H9 (cell line): Measurements from ENCODE around the gene HUS1B. TPM values are rescaled to one million over a fixed set of nuclear protein-coding genes. Genes with fewer than 3 reads are reported as not detected.

Experiments
- DNase-seq: peaks from one replicate; pipeline ENCODE4 v3.0.0-alpha.2; 2017
- H2AFZ ChIP-seq: one replicate; pipeline ENCODE4 v1.6.1; 2013; ENCODE audit warnings: mild to moderate bottlenecking, low read length, control low read depth, moderate library complexity
- H2AK5ac ChIP-seq: 2 replicates; pipeline ENCODE4 v1.6.1; 2013; ENCODE audit warnings: low read length, control low read depth, mixed read lengths; ENCODE audit not compliant: insufficient read length
- H2BK120ac ChIP-seq: one replicate; pipeline ENCODE4 v1.6.1; 2013; ENCODE audit warnings: low read depth, mild to moderate bottlenecking, low read length, control low read depth, inconsistent platforms; ENCODE audit not compliant: poor library complexity, severe bottlenecking
- H2BK12ac ChIP-seq: 2 replicates; pipeline ENCODE4 v1.6.1; 2013; ENCODE audit warnings: low read length, control low read depth, mixed read lengths, low read depth; ENCODE audit not compliant: insufficient read length
- H2BK15ac ChIP-seq: 2 replicates; pipeline ENCODE4 v1.6.1; 2013; ENCODE audit warnings: low read depth, low read length, control low read depth
- H2BK20ac ChIP-seq: one replicate; pipeline ENCODE4 v1.6.1; 2013; ENCODE audit warnings: low read depth, mild to moderate bottlenecking, low read length, control low read depth, inconsistent platforms; ENCODE audit not compliant: poor library complexity, severe bottlenecking
- H2BK5ac ChIP-seq: 2 replicates; pipeline ENCODE4 v1.6.1; 2013; ENCODE audit warnings: low read length, control low read depth, mixed read lengths; ENCODE audit not compliant: insufficient read length
- H3K14ac ChIP-seq: 2 replicates; pipeline ENCODE4 v1.6.1; 2013; ENCODE audit warnings: low read length, control low read depth; ENCODE audit not compliant: insufficient read depth
- H3K18ac ChIP-seq: 2 replicates; pipeline ENCODE4 v1.6.1; 2013; ENCODE audit warnings: low read depth, mild to moderate bottlenecking, mixed read lengths, low read length, control low read depth; ENCODE audit not compliant: insufficient read length
- H3K23ac ChIP-seq: 2 replicates; pipeline ENCODE4 v1.6.1; 2013; ENCODE audit warnings: low read length, control low read depth, mixed read lengths, low read depth; ENCODE audit not compliant: insufficient read length
- H3K23me2 ChIP-seq: 2 replicates; pipeline ENCODE4 v1.6.1; 2013; ENCODE audit warnings: low read depth, mild to moderate bottlenecking, mixed read lengths, low read length, control low read depth; ENCODE audit not compliant: insufficient read length, poor library complexity, severe bottlenecking
- H3K27ac ChIP-seq: 2 replicates; pipeline ENCODE4 v1.5.1; 2013; ENCODE audit warnings: low read length, control low read depth, mixed read lengths, low read depth; ENCODE audit not compliant: insufficient read length
- H3K27me3 ChIP-seq: 2 replicates; pipeline ENCODE4 v1.6.1; 2013; ENCODE audit warnings: low read length, control low read depth, inconsistent platforms; ENCODE audit not compliant: insufficient read depth
- H3K4ac ChIP-seq: 2 replicates; pipeline ENCODE4 v1.6.1; 2013; ENCODE audit warnings: low read depth, mild to moderate bottlenecking, control low read depth, inconsistent platforms, low read length, moderate library complexity
- H3K4me1 ChIP-seq: 2 replicates; pipeline ENCODE4 v1.6.1; 2013; ENCODE audit warnings: low read length, control low read depth, inconsistent platforms; ENCODE audit not compliant: insufficient read depth
- H3K4me2 ChIP-seq: 2 replicates; pipeline ENCODE4 v1.6.1; 2013; ENCODE audit warnings: low read length, control low read depth, mixed read lengths; ENCODE audit not compliant: insufficient read length, insufficient read depth
- H3K56ac ChIP-seq: 2 replicates; pipeline ENCODE4 v1.6.1; 2013; ENCODE audit warnings: low read depth, mild to moderate bottlenecking, mixed read lengths, low read length, control low read depth; ENCODE audit not compliant: insufficient read length
- H3K79me1 ChIP-seq: 2 replicates; pipeline ENCODE4 v1.6.1; 2013; ENCODE audit warnings: low read depth, mild to moderate bottlenecking, moderate library complexity, low read length, control low read depth, inconsistent platforms; ENCODE audit not compliant: insufficient read depth, poor library complexity, severe bottlenecking
- H3K79me2 ChIP-seq: 2 replicates; pipeline ENCODE4 v1.6.1; 2013; ENCODE audit warnings: low read length, control low read depth, inconsistent platforms; ENCODE audit not compliant: insufficient read depth
- H3K9ac ChIP-seq: 2 replicates; pipeline ENCODE4 v1.6.1; 2013; ENCODE audit warnings: low read length, control low read depth, mixed read lengths; ENCODE audit not compliant: insufficient read length; ENCODE audit errors: extremely low read depth
- H3K9me3 ChIP-seq: one replicate; pipeline ENCODE4 v1.6.1; 2013; ENCODE audit warnings: low read depth, low read length, inconsistent platforms; ENCODE audit not compliant: control insufficient read depth
- H3T11ph ChIP-seq: one replicate; pipeline ENCODE4 v1.6.1; 2013; ENCODE audit warnings: mild to moderate bottlenecking, low read length, control low read depth, inconsistent platforms
- H4K20me1 ChIP-seq: one replicate; pipeline ENCODE4 v1.6.1; 2013; ENCODE audit not compliant: control insufficient read depth, insufficient read length, insufficient read depth
- H4K5ac ChIP-seq: 2 replicates; pipeline ENCODE4 v1.6.1; 2013; ENCODE audit warnings: low read depth, mild to moderate bottlenecking, mixed read lengths, low read length, control low read depth; ENCODE audit not compliant: insufficient read length
- H4K8ac ChIP-seq: replicated peaks from 2 replicates; pipeline ENCODE4 v1.6.1; 2013; ENCODE audit warnings: low read length, control low read depth, mixed read lengths, low read depth; ENCODE audit not compliant: insufficient read length
- H4K91ac ChIP-seq: 2 replicates; pipeline ENCODE4 v1.6.1; 2013; ENCODE audit warnings: low read depth, mild to moderate bottlenecking, moderate library complexity, mixed read lengths, low read length, control low read depth; ENCODE audit not compliant: insufficient read length
- H3K27ac Mint-ChIP-seq, 3 experiments: 2 replicates in 2 of 3; 3 replicates in 1 of 3; pipeline ENCODE4 v1.8.0; 2020 to 2021; ENCODE audit warnings: mixed read lengths in 3 of 3, mild to moderate bottlenecking in 1 of 3, moderate library complexity in 1 of 3
- H3K27me3 Mint-ChIP-seq: 2 replicates; pipeline ENCODE4 v1.8.0; 2021; ENCODE audit warnings: low read depth, mild to moderate bottlenecking, moderate library complexity, mixed read lengths
- H3K36me3 Mint-ChIP-seq, 3 experiments: 2 replicates in 2 of 3; 3 replicates in 1 of 3; pipeline ENCODE4 v1.8.0; 2020 to 2021; ENCODE audit warnings: low read depth in 3 of 3, mixed read lengths in 3 of 3; ENCODE audit not compliant: insufficient read depth in 1 of 3
- H3K4me1 Mint-ChIP-seq, 2 experiments: 2 replicates each; pipeline ENCODE4 v1.8.0; 2020; ENCODE audit warnings: mixed read lengths in 2 of 2
- H3K4me3 Mint-ChIP-seq, 2 experiments: 2 replicates in 1 of 2; 3 replicates in 1 of 2; pipeline ENCODE4 v1.8.0; 2020 to 2021; ENCODE audit warnings: mild to moderate bottlenecking in 2 of 2, mixed read lengths in 2 of 2, moderate library complexity in 1 of 2
- H3K9me3 Mint-ChIP-seq, 2 experiments: 2 replicates in 1 of 2; 3 replicates in 1 of 2; pipeline ENCODE4 v1.8.0; 2020; ENCODE audit warnings: mild to moderate bottlenecking in 2 of 2, mixed read lengths in 2 of 2, moderate library complexity in 1 of 2
- CTCF ChIP-seq: fragments of 200-600 bp; sonication (generic); conservative IDR thresholded peaks from 3 replicates; pipeline ENCODE4 v1.8.0; 2021; ENCODE audit warnings: antibody characterized with exemption, mild to moderate bottlenecking
- WGBS: extraction: QIAGEN DNeasy Blood & Tissue Kit; methylation state at CpG from one replicate; pipeline ENCODE4 v1.1.7; 2013; ENCODE audit warnings: missing lambda C conversion rate, low lambda C conversion rate, mixed read lengths; ENCODE audit not compliant: insufficient read length; ENCODE audit errors: extremely low coverage; 5-methylcytosine and 5-hydroxymethylcytosine counted together
- total RNA-seq: library from RNA; stranded (reverse); gene quantifications from 2 replicates; pipeline ENCODE4 v1.2.1, GENCODE V29; 2021

The HUS1B gene
- total RNA-seq, 1 experiment from 2014 or later: 0.96 TPM

GRCh38 chr6:703552-703951 is 46.7 kb upstream of the HUS1B start:
- no peaks in the 10 kb centered on the region; a peak in 1 of 5 replicates for H3K9me3 Mint-ChIP-seq
- no peak overlapping the region for H3K14ac ChIP-seq
- H3K27ac Mint-ChIP-seq: no peak overlapping the region

More at GRCh38 chr6:703552-703951, 46.7 kb upstream of the HUS1B start:
- Histone ChIP-seq H2BK120ac (no peak overlapping the region), H3K23ac (no peak overlapping the region), H3K79me1 (no peaks in the 10 kb centered on the region), H2AK5ac (no peak overlapping the region), H2AFZ (no peak overlapping the region), H3K9me3 (no peaks in the 10 kb centered on the region), H3K27me3 (no peaks in the 10 kb centered on the region), H4K5ac (no peak overlapping the region), H3K18ac (no peak overlapping the region), H4K91ac (no peak overlapping the region), H4K20me1 (no peaks in the 10 kb centered on the region), H3K79me2 (no peaks in the 10 kb centered on the region), H3K4ac (no peak overlapping the region), H3K9ac (no peak overlapping the region), H2BK15ac (no peak overlapping the region), H3K56ac (no peak overlapping the region), H2BK5ac (no peak overlapping the region), H2BK12ac (no peak overlapping the region), H3K4me1 (peaks cover 8% of the 10 kb centered on the region), H3K4me2 (no peak overlapping the region), H4K8ac (no peak overlapping the region), H3T11ph (no peak overlapping the region), H3K23me2 (no peaks in the 10 kb centered on the region), H3K27ac (no peak overlapping the region), H2BK20ac (no peak overlapping the region)
- WGBS: no CpG with 5 or more reads among the region's 3 CpGs
- Mint-ChIP-seq H3K27me3 (no peaks in the 10 kb centered on the region; the same call in 1 of the 2 replicates), H3K36me3 (no peaks in the 10 kb centered on the region), H3K4me1 (peaks cover 30 to 60% of the 10 kb centered on the region in 2 experiments), H3K4me3 (no peak overlapping the region)
- no peak for DNase-seq
- no peak for TF ChIP-seq CTCF
